Panc1 (cell line): ENCODE measurements around the gene HELZ2. TPM values are rescaled to one million over a fixed set of nuclear protein-coding genes. Genes with fewer than 3 reads are reported as not detected.
A peak's percentile ranks its signal among the peaks of the same experiment; 100 is the strongest.

Experiments used
- ATAC-seq: fragments of 200-7000 bp; cut with Tn5 transposase; 2 replicates; pipeline ENCODE4 v1.9.1; 2020; ENCODE audit warnings: mild to moderate bottlenecking, moderate library complexity
- BruUV-seq: library from RNA; stranded (reverse); fragments of 400-500 nt; replicated peaks from 2 replicates; lab custom pipeline; 2021; lab: Mats Ljungman, UMichigan
- CTCF ChIA-PET: fragments of 300-600 bp; sonication (Branson Sonifier 250); formaldehyde crosslinking; loops from one replicate; lab custom pipeline; 2022; ENCODE audit warnings: antibody characterized with exemption; lab: Charles Lee
- POLR2A ChIA-PET: fragments of 300-600 bp; sonication (Branson Sonifier 250); formaldehyde crosslinking; loops from one replicate; lab custom pipeline; 2022; ENCODE audit warnings: antibody characterized with exemption; lab: Charles Lee
- DNase-seq: peaks from one replicate; pipeline ENCODE4 v3.0.0-alpha.2; 2010; ENCODE audit warnings: low read depth, low spot score
- H3K27ac ChIP-seq: 2 replicates; pipeline ENCODE4 v1.5.1; 2011; ENCODE audit warnings: mild to moderate bottlenecking, low read length, inconsistent platforms
- H3K27me3 ChIP-seq: fragments of 200-500 bp; sonication (Bioruptor generic); 2 replicates; pipeline ENCODE4 v1.6.0; 2014; ENCODE audit warnings: low read length, inconsistent platforms; ENCODE audit not compliant: control insufficient read depth, insufficient read depth
- H3K36me3 ChIP-seq: fragments of 200-500 bp; sonication (Bioruptor generic); 2 replicates; pipeline ENCODE4 v1.5.1; 2014; ENCODE audit warnings: inconsistent platforms, mild to moderate bottlenecking, low read length, moderate library complexity; ENCODE audit not compliant: control insufficient read depth, insufficient read depth
- H3K4me1 ChIP-seq: 2 replicates; pipeline ENCODE4 v1.5.1; 2011; ENCODE audit warnings: inconsistent platforms, mild to moderate bottlenecking, low read length, moderate library complexity; ENCODE audit not compliant: control insufficient read depth, insufficient read depth
- H3K4me3 ChIP-seq, 2 experiments: 2 replicates each; pipeline ENCODE4 v1.5.1; 2011 to 2012; ENCODE audit warnings: low read depth in 2 of 2, low read length in 2 of 2, mild to moderate bottlenecking in 2 of 2, inconsistent platforms in 1 of 2, moderate library complexity in 1 of 2
- H3K9me3 ChIP-seq: fragments of 200-500 bp; sonication (Bioruptor generic); 2 replicates; pipeline ENCODE4 v1.5.1; 2014; ENCODE audit warnings: low read depth, mild to moderate bottlenecking, inconsistent platforms, low read length, moderate library complexity; ENCODE audit not compliant: control insufficient read depth, insufficient read depth
- POLR2AphosphoS5 ChIP-seq: IDR thresholded peaks from 2 replicates; pipeline ENCODE4 v1.6.1; 2012; ENCODE audit warnings: mild to moderate bottlenecking, low read depth, low read length, moderate library complexity
- SIN3A ChIP-seq: IDR thresholded peaks from 2 replicates; pipeline ENCODE4 v1.6.1; 2012; ENCODE audit warnings: low read depth, mild to moderate bottlenecking, low read length, moderate library complexity, borderline replicate concordance; ENCODE audit not compliant: insufficient read depth
- TCF7L2 ChIP-seq: IDR thresholded peaks from 2 replicates; pipeline ENCODE4 v1.6.1; 2011; ENCODE audit warnings: mild to moderate bottlenecking, low read depth, low read length, inconsistent platforms
- in situ Hi-C: cut with HindIII; loops from 2 replicates; pipeline ENCODE4 v1.10.0; 2016; ENCODE audit warnings: low sequenced_read_pairs, low pct_unique_long_range_greater_than_20kb
- intact Hi-C: fragments of 100-400 bp; cut with micrococcal nuclease; formaldehyde crosslinking; loops from one replicate; pipeline ENCODE4 v1.10.0; 2022; ENCODE audit not compliant: unreplicated experiment
- total RNA-seq: library from RNA; stranded (reverse); gene quantifications from one replicate; pipeline ENCODE4 v1.2.1, GENCODE V29; 2021; ENCODE audit not compliant: unreplicated experiment
- TF ChIP-seq, protein P1 (sequence below), 2 experiments: IDR thresholded peaks; 2 replicates each; pipeline ENCODE4 v1.6.1; 2011 to 2012; ENCODE audit warnings: low read depth in 2 of 2, control low read depth in 1 of 2, low read length in 1 of 2, mild to moderate bottlenecking in 1 of 2, moderate library complexity in 1 of 2; ENCODE audit not compliant: insufficient read depth in 1 of 2
- TF ChIP-seq, protein P2 (sequence below): fragments of 450-650 bp; IDR thresholded peaks from 2 replicates; pipeline ENCODE4 v1.5.1; 2017; ENCODE audit warnings: mild to moderate bottlenecking

The HELZ2 gene
- total RNA-seq, 1 experiment from 2014 or later = 41.5 TPM

DNA sequence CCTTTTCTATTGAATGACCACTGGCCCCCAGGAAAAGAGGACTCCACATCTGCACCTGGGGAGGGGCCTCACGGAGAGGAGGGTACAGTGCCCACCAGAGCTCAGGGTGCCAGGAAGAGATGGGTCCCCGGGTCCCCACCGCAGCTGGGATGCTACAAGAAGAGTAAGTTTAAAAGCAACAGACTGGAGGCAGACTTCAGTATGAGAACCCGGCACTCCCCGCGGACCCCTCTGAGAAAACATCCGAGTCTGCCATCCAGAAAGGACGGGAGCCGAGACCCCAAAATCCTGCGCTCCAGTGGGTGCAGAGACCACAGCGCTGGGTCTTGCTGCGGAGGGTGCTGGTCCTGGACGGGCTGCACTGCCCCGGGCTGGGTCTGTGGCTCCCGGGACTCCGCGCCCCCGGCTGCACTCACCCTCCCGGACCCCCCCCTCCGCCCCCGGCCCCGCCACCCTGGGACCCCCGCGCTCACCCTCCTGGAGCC is 350 bp downstream of the HELZ2 start:
- Histone ChIP-seq H3K4me3 (peak overlapping the region; percentile 64 to 84), H3K36me3 (peaks cover 3% of the 10 kb centered on the region; the same call in 1 of the 2 replicates), H3K27ac (peak overlapping the region; percentile 69), H3K9me3 (no peaks in the 10 kb centered on the region), H3K27me3 (no peaks in the 10 kb centered on the region), H3K4me1 (peaks cover 14% of the 10 kb centered on the region)
- CTCF ChIA-PET = no interaction called here
- peak; percentile 51 for ATAC-seq
- no peak for DNase-seq
- intact Hi-C loops = no loop called here
- in situ Hi-C loops = no loop called here
- POLR2A ChIA-PET = interaction anchor here (0.6 kb wide), 1 partner anchor 129 kb away, joined by 3 read pairs; no protein-coding TSS in a partner anchor
- TF ChIP-seq, protein P1, sequence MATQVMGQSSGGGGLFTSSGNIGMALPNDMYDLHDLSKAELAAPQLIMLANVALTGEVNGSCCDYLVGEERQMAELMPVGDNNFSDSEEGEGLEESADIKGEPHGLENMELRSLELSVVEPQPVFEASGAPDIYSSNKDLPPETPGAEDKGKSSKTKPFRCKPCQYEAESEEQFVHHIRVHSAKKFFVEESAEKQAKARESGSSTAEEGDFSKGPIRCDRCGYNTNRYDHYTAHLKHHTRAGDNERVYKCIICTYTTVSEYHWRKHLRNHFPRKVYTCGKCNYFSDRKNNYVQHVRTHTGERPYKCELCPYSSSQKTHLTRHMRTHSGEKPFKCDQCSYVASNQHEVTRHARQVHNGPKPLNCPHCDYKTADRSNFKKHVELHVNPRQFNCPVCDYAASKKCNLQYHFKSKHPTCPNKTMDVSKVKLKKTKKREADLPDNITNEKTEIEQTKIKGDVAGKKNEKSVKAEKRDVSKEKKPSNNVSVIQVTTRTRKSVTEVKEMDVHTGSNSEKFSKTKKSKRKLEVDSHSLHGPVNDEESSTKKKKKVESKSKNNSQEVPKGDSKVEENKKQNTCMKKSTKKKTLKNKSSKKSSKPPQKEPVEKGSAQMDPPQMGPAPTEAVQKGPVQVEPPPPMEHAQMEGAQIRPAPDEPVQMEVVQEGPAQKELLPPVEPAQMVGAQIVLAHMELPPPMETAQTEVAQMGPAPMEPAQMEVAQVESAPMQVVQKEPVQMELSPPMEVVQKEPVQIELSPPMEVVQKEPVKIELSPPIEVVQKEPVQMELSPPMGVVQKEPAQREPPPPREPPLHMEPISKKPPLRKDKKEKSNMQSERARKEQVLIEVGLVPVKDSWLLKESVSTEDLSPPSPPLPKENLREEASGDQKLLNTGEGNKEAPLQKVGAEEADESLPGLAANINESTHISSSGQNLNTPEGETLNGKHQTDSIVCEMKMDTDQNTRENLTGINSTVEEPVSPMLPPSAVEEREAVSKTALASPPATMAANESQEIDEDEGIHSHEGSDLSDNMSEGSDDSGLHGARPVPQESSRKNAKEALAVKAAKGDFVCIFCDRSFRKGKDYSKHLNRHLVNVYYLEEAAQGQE (IDR thresholded peaks at IDR 0.05; ENCODE audit: insufficient read depth in 1 of 2, low read depth in 2 of 2, low read length in 1 of 2) = no peak
- TF ChIP-seq POLR2AphosphoS5 (no peak), SIN3A (no peak), TCF7L2 (no peak)
- TF ChIP-seq, protein P2, sequence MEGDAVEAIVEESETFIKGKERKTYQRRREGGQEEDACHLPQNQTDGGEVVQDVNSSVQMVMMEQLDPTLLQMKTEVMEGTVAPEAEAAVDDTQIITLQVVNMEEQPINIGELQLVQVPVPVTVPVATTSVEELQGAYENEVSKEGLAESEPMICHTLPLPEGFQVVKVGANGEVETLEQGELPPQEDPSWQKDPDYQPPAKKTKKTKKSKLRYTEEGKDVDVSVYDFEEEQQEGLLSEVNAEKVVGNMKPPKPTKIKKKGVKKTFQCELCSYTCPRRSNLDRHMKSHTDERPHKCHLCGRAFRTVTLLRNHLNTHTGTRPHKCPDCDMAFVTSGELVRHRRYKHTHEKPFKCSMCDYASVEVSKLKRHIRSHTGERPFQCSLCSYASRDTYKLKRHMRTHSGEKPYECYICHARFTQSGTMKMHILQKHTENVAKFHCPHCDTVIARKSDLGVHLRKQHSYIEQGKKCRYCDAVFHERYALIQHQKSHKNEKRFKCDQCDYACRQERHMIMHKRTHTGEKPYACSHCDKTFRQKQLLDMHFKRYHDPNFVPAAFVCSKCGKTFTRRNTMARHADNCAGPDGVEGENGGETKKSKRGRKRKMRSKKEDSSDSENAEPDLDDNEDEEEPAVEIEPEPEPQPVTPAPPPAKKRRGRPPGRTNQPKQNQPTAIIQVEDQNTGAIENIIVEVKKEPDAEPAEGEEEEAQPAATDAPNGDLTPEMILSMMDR = no peak
- no TSS peak for BruUV-seq

DNA sequence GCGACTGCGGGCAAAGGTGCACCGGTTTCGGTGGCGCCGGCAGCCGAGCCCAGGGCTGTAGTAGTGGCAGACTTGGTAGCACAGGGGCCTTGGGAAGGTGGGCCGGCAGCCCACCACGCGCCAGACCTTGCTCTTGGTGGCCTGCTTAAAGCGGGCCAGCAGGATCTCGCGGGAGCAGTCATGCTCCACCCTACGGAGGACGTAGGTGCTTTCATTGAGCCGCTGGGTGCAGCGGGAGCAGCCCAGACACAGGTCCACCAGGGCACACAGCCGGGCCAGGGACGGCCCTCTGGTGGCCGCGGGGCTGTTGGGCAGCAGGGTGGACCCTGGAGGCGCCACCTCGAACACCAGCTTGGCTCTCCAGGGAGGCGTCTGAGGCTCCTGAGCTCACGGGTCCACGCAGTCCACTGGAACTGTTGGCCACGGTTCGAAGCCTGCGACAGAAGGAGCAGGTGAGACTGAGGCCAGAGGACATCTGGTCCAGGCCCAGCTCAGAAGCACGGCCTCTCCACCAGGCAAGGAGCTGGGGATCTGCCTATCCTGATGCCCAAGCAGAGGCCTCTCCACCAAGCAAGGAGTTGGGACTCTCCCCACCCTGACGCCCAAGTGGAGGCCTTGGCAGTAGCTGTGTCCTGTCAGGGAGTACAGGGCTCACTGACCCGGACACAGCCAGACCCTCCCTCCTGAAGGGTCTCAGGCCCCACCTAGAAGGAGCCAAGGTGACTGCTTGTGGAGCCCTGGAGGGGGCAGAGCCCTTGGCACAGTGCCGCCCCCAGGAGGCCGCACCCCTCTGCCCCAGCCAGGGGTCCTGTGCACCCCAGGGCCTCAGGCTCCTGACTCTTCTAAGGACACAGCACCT is 1.0 kb downstream of the HELZ2 start:
- BruUV-seq = TSS peak; percentile 67
- intact Hi-C loops = no loop called here
- in situ Hi-C loops = no loop called here

More for the DNA sequence above, 1.0 kb downstream of the HELZ2 start:
- H3K27ac ChIP-seq = peak overlapping the region; percentile 69
- H3K4me1 ChIP-seq = peaks cover 14% of the 10 kb centered on the region
- no peaks in the 10 kb centered on the region for H3K9me3 ChIP-seq
- ChIA-PET POLR2A (no interaction called here), CTCF (no interaction called here)
- H3K27me3 ChIP-seq = no peaks in the 10 kb centered on the region
- H3K36me3 ChIP-seq = peaks cover 3% of the 10 kb centered on the region; the same call in 1 of the 2 replicates
- ATAC-seq (peak; percentile 43), DNase-seq (no peak)
- no peak for TF ChIP-seq POLR2AphosphoS5
- TF ChIP-seq, protein P2 = peak; percentile 36; the same call in 1 of the 2 replicates
- peak overlapping the region; percentile 64 to 84 for H3K4me3 ChIP-seq
